ENCODE measurements around the gene GGCX.

GGCX gene

GRCh38 chr2:85516653-85517389 lies 44.5 kb downstream of the GGCX start:
- DNase-seq (ENCODE audit: low spot score): no peak

DNA sequence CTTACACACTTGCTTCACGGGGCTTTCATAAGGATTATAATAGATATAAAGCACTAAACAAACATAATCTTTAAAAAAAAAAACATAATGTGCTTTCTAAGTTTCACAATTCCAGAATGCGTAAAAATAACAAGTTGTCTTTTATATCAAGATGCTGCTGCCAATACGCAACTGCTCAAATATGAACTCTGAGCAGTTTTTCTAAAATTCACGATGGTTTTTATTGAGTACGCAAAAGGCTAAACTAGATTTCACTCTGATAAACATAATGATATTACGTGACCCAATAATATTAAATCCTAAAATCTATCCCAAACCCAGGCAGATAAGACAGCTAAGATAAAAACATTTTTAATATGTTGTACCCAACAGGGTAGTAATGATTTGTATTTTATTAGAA lies 47.0 kb downstream of the GGCX start:
- DNase-seq (ENCODE audit: low spot score): no peak

DNA sequence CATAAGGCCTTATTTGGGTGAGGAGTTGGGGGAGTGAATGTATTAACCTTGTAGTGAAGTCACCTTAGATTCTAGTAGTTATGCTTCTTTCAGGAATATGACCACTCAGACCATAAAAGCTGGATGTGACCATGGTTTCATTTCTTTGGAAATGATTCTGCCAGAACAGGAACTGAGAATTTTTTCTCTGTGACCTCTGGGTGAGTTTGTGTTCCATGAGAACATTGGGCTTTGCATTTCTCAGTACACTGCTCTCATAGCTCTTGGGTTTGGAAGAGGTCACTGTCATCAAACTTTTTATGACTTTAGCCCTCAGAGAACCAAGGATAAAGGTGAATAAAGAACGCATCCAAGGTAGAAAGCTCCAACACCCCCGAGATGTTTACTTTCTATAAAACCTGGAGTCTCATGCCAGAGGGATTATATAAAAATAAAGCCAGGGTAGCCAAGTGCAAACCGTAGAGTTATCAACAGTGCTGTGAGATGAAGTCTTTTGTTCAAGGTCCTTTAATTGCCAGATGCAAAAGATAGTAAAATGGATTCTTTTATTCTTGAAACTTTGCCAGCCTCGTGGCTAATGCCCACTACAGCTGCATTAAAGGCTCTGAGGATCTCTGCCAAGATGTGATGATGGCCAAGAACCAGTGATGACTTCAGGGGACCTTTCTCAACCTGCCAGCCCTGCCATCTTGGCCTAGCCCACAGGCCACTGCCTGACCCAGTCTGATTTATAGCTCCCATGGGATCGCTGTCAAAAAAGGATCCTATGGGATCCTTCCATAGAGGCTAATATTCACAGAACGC lies 50.1 kb downstream of the GGCX start:
- DNase-seq (ENCODE audit: low spot score): no peak

DNA sequence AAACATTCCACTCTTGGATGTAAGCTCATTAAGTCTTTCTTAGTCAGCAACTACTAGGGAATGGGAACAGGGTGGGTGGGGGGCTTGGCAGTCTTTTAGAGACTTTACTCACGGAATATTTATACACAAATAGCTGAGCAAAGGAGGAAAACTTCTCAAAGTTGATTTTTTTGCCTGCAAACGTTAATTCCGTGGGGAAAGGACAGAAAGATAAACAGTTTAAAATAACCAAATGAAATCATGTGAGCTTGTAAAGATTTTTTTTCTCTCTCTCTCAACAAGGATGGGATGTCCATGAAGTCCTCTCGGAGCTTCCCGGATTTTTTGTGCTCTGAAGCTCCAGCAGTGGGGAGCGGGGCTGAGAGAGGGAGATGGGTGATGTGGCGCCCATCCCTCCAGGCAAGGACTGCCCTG lies 54.5 kb downstream of the GGCX start:
- DNase-seq (ENCODE audit: low spot score): no peak

- no peak for DNase-seq (ENCODE audit: low spot score)
Observed at GRCh38 chr2:85505551-85506238, 55.6 kb downstream of the GGCX start.

GRCh38 chr2:85504778-85505261 lies 56.5 kb downstream of the GGCX start:
- DNase-seq (ENCODE audit: low spot score): no peak

DNA sequence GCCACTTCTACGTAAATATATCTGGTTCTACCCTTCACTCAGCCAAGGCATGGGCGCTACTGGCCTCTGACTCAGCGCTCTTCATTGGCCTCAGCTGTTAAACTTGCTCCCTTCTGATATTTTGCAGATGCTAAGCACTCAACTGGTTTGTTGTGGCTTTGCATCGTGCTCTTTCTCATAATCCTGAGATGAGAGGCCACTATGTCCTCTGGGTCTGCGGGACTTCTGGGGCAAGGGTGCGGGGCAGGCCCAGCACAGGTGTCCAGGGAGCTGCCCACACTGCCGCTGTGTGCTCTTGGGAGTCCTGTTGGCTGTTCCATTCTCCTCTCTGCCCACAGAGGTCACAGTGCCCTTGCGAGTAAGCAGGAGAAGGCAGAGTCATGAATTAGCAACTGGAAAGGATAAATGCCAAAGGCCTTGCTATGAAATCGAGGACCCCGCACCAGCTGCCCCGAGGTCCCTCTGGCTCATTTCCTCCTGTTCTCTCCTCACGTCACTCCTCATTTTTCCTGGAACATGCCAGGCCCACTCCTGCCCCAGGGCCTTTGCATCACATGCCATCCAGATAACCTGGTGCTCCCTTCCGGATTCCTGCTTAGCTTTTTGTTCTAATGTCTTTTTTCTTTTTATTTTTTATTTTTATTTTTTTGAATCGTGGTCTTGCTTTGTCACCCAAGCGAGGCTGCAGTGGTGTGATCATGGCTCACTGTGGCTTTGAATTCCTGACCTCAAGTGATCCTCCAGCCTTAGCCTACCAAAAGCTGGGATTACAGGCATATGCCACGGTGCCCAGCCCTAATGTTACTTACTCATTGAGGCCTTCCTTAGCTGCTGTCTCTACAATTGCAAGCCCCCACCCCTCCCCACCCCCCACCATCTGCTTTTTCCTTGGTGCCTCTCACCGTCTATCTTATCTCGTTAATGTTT lies 57.2 kb downstream of the GGCX start:
- DNase-seq (ENCODE audit: low spot score): no peak

DNA sequence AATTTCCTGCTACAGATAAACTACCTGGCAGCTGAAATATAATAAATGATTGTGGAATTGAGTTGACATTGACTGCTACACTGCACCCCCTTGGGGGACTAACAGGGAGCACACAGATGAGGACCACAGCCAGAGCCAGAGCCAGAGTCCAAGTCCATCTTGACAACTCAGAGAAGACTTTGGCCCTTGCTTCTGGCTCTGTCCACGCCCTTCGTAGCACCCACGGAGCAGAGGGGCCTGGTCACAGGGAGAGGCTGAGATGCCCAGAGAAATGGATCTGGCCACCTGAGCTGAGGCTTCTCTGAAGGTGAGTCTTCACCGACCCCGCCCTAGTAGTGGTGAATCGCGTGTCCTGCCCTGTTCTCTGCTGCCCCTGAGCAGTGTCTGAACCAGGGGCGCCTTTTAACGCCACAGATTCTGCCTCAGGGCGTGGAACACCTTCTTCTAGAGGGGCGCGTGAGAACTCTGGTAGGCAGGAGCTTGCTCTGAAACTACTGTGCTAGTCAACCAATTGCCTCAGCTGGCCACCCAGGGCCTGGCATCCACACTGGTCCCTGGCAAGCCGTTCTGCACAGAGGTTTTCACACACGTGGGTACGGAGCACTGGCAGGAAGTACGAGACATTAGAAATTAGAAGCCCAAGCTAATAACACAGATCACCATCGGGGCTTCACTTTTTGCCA lies 58.0 kb downstream of the GGCX start:
- DNase-seq (ENCODE audit: low spot score): no peak

DNA sequence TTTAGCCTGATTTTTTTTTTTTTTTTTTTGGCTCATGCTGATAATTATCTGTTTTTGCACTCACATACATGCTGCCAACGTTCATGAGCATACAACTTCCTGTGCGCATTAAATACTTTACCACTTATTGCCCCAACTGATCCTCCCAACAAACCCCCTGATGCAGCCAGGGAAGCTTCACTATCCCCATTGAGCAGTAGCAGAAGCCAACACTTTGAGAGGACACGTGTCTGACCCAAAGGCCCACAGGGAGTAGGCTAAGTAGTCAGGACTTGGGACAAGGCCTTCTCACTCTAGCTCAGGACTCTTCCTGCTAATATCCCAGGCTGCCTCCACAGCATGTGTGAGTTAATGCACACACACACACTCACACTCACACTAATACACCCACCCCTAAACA lies 58.6 kb downstream of the GGCX start:
- DNase-seq (ENCODE audit: low spot score): no peak

GRCh38 chr2:85501248-85501647 lies 60.0 kb downstream of the GGCX start:
- no peak for DNase-seq (ENCODE audit: low spot score)

- no peak for DNase-seq (ENCODE audit: low spot score)
Observed at GRCh38 chr2:85497944-85498630, 63.2 kb downstream of the GGCX start.

DNA sequence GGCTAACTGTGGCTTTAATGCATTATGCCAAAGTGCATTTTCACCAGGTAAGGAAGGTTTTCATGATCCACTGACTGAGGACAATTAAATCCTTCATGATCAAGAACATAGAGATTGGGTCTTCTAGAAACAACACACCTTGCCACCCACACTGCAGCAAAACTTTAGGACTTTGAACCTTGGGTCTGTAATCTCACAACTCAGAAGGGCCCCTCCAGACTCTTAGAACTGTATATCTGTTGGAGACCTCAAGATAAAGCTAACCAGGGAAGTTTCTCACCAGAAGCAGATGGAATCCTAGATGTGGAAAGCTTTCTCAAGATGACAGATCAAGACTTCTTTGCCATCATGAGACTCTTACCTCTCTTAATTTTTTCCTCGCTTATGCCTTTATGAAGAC lies 64.9 kb downstream of the GGCX start:
- DNase-seq (ENCODE audit: low spot score): no peak

Data from CD4-positive, alpha-beta T cell treated with Interleukin-6 at 100 ng/mL for 8 hours (primary cell).